H1 (cell line): ENCODE data around the gene SUZ12. TPM values are rescaled to one million over a fixed set of nuclear protein-coding genes. Genes with fewer than 3 reads are reported as not detected.
"Not testable (repeated sequence)": the region's sequence is repeated elsewhere in the genome, so short reads cannot be mapped to it uniquely, and the experiment has no call there.

Source experiments
- CTCF ChIA-PET: fragments of 300-600 bp; sonication (Branson Sonifier 250); formaldehyde crosslinking; loops from one replicate; lab custom pipeline; 2021; ENCODE audit not compliant: partially characterized antibody; lab: Charles Lee
- POLR2A ChIA-PET: fragments of 300-600 bp; sonication (Branson Sonifier 250); formaldehyde crosslinking; loops from one replicate; lab custom pipeline; 2021; ENCODE audit warnings: inconsistent platforms; ENCODE audit not compliant: partially characterized antibody; lab: Charles Lee
- DNase-seq, 2 experiments: peaks; one replicate each; pipeline versions ENCODE4 v3.0.0 to v3.0.0-alpha.2; 2010 to 2022; ENCODE audit warnings: low spot score in 2 of 2, low read depth in 1 of 2, mixed read lengths in 1 of 2
- FAIRE-seq: peaks from 2 replicates; lab custom pipeline; 2011; peaks lifted over from hg19 to GRCh38; lab: Jason Lieb, UNC
- H2AFZ ChIP-seq: 2 replicates; pipeline ENCODE4 v1.8.1; 2012; ENCODE audit warnings: low read length, inconsistent platforms
- H2AK5ac ChIP-seq: 2 replicates; pipeline ENCODE4 v1.6.1; 2013; ENCODE audit warnings: low read depth, low read length
- H2BK120ac ChIP-seq: replicated peaks from 2 replicates; pipeline ENCODE3; 2013; ENCODE audit warnings: low read depth, low read length, inconsistent platforms
- H2BK12ac ChIP-seq: 2 replicates; pipeline ENCODE4 v1.6.1; 2013; ENCODE audit warnings: low read depth, low read length
- H2BK15ac ChIP-seq: 2 replicates; pipeline ENCODE4 v1.6.1; 2013; ENCODE audit warnings: low read length
- H2BK20ac ChIP-seq: 2 replicates; pipeline ENCODE4 v1.6.1; 2013; ENCODE audit warnings: low read length
- H2BK5ac ChIP-seq: 2 replicates; pipeline ENCODE4 v1.6.1; 2013; ENCODE audit warnings: low read depth, low read length
- H3K14ac ChIP-seq: 2 replicates; pipeline ENCODE4 v1.6.1; 2013; ENCODE audit warnings: inconsistent platforms; ENCODE audit not compliant: insufficient read length
- H3K18ac ChIP-seq: 2 replicates; pipeline ENCODE4 v1.6.1; 2013; ENCODE audit warnings: low read length; ENCODE audit errors: extremely low read depth
- H3K23ac ChIP-seq: 2 replicates; pipeline ENCODE4 v1.6.1; 2013; ENCODE audit warnings: inconsistent platforms; ENCODE audit not compliant: insufficient read length
- H3K23me2 ChIP-seq: 2 replicates; pipeline ENCODE4 v1.6.1; 2013; ENCODE audit warnings: low read depth, low read length
- H3K27ac ChIP-seq: 2 replicates; pipeline ENCODE4 v1.6.1; 2011; ENCODE audit warnings: low read depth, low read length, inconsistent platforms
- H3K27me3 ChIP-seq, 4 experiments: replicated peaks in 1 of 4; 1 replicate in 1 of 4; 2 replicates in 3 of 4; pipeline versions ENCODE4 v1.6.1 to v1.8.1; 2011 to 2013; ENCODE audit warnings: low read length in 3 of 4, mild to moderate bottlenecking in 3 of 4, inconsistent platforms in 2 of 4, mixed read lengths in 2 of 4, moderate library complexity in 1 of 4; ENCODE audit not compliant: control insufficient read depth in 3 of 4, insufficient read depth in 3 of 4; ENCODE audit errors: extremely low read depth in 1 of 4
- H3K36me3 ChIP-seq, 4 experiments: 2 replicates each; pipeline versions ENCODE4 v1.6.1 to v1.8.1; 2011 to 2013; ENCODE audit warnings: mild to moderate bottlenecking in 4 of 4, low read length in 3 of 4, moderate library complexity in 2 of 4, control low read depth in 1 of 4, inconsistent platforms in 1 of 4; ENCODE audit not compliant: insufficient read depth in 4 of 4, control insufficient read depth in 2 of 4
- H3K4ac ChIP-seq: replicated peaks from 2 replicates; pipeline ENCODE3; 2013; ENCODE audit warnings: low read length, low read depth, mixed read lengths, inconsistent platforms; ENCODE audit not compliant: insufficient read length
- H3K4me1 ChIP-seq, 4 experiments: replicated peaks in 1 of 4; 1 replicate in 1 of 4; 2 replicates in 3 of 4; pipeline versions ENCODE4 v1.6.1 to v1.8.1; 2011 to 2013; ENCODE audit warnings: low read length in 3 of 4, inconsistent platforms in 2 of 4, mixed read lengths in 1 of 4; ENCODE audit not compliant: insufficient read depth in 4 of 4, control insufficient read depth in 3 of 4
- H3K4me2 ChIP-seq, 2 experiments: 2 replicates each; pipeline versions ENCODE4 v1.6.1 to v1.8.1; 2011 to 2013; ENCODE audit warnings: low read depth in 2 of 2, low read length in 2 of 2, control low read depth in 1 of 2, inconsistent platforms in 1 of 2, mild to moderate bottlenecking in 1 of 2; ENCODE audit not compliant: insufficient read depth in 1 of 2
- H3K4me3 ChIP-seq, 4 experiments: fragments of 200-600, 300-600 bp in 1 of 4; sonication (generic), shearing (Covaris generic), sonication (Bioruptor Twin) in 1 of 4; 2 replicates each; pipeline versions ENCODE4 v1.5.1 to v1.8.1; 2011 to 2016; ENCODE audit warnings: low read length in 4 of 4, low read depth in 3 of 4, control low read depth in 2 of 4, inconsistent platforms in 2 of 4, mild to moderate bottlenecking in 2 of 4, mixed read lengths in 1 of 4, moderate library complexity in 1 of 4; ENCODE audit not compliant: insufficient read depth in 2 of 4; ENCODE audit errors: extremely low read depth in 1 of 4
- H3K56ac ChIP-seq: replicated peaks from 2 replicates; pipeline ENCODE3; 2013; ENCODE audit warnings: low read depth, mild to moderate bottlenecking, mixed read lengths, low read length, inconsistent platforms; ENCODE audit not compliant: insufficient read length
- H3K79me1 ChIP-seq: 2 replicates; pipeline ENCODE4 v1.6.1; 2013; ENCODE audit warnings: low read depth, low read length, control low read depth
- H3K79me2 ChIP-seq, 2 experiments: 2 replicates each; pipeline versions ENCODE4 v1.6.1 to v1.8.1; 2012 to 2013; ENCODE audit warnings: low read length in 2 of 2, mild to moderate bottlenecking in 2 of 2, inconsistent platforms in 1 of 2; ENCODE audit not compliant: insufficient read depth in 2 of 2, control insufficient read depth in 1 of 2
- H3K9ac ChIP-seq, 4 experiments: replicated peaks in 1 of 4; 1 replicate in 1 of 4; 2 replicates in 3 of 4; pipeline versions ENCODE4 v1.6.1 to v1.8.1; 2011 to 2013; ENCODE audit warnings: low read depth in 3 of 4, low read length in 3 of 4, control low read depth in 2 of 4, mild to moderate bottlenecking in 2 of 4, moderate library complexity in 2 of 4, inconsistent platforms in 1 of 4; ENCODE audit errors: extremely low read depth in 1 of 4
- H3K9me3 ChIP-seq, 2 experiments: 2 replicates each; pipeline versions ENCODE4 v1.6.1 to v1.8.1; 2012 to 2013; ENCODE audit warnings: mild to moderate bottlenecking in 2 of 2, moderate library complexity in 2 of 2, control low read depth in 1 of 2, inconsistent platforms in 1 of 2, low read depth in 1 of 2, low read length in 1 of 2, mixed read lengths in 1 of 2; ENCODE audit not compliant: insufficient read depth in 2 of 2
- H4K20me1 ChIP-seq, 2 experiments: replicated peaks in 1 of 2; 2 replicates each; pipeline versions ENCODE3 to v1.8.1; 2011 to 2013; ENCODE audit warnings: inconsistent platforms in 2 of 2, low read length in 2 of 2, mild to moderate bottlenecking in 1 of 2; ENCODE audit not compliant: insufficient read depth in 2 of 2, control insufficient read depth in 1 of 2
- H4K5ac ChIP-seq: 2 replicates; pipeline ENCODE4 v1.6.1; 2013; ENCODE audit warnings: low read length, low read depth, mixed read lengths, inconsistent platforms; ENCODE audit not compliant: insufficient read length
- H4K8ac ChIP-seq: 2 replicates; pipeline ENCODE4 v1.8.0; 2013; ENCODE audit warnings: mild to moderate bottlenecking, moderate library complexity, low read length, inconsistent platforms; ENCODE audit not compliant: insufficient read depth; ENCODE audit errors: extremely low read depth
- H4K91ac ChIP-seq: replicated peaks from 2 replicates; pipeline ENCODE3; 2013; ENCODE audit warnings: low read length, mixed read lengths, inconsistent platforms; ENCODE audit not compliant: insufficient read length
- WGBS, 2 experiments: shearing (Covaris generic) in 1 of 2; methylation state at CpG; one replicate each; pipeline versions ENCODE4 v1.1.6 to v1.1.7; 2013 to 2015; ENCODE audit warnings: low lambda C conversion rate in 2 of 2, mixed read lengths in 2 of 2, inconsistent platforms in 1 of 2, low coverage in 1 of 2, missing lambda C conversion rate in 1 of 2; ENCODE audit not compliant: insufficient replicate concordance in 2 of 2, insufficient coverage in 1 of 2, insufficient read length in 1 of 2; ENCODE audit errors: extremely low coverage in 1 of 2, missing lambda C conversion rate in 1 of 2; 5-methylcytosine and 5-hydroxymethylcytosine counted together
- polyA plus RNA-seq, 7 experiments: library from polyadenylated mRNA; depleted of rRNA in 3 of 7; stranded (reverse) in 5 of 7; unstranded in 2 of 7; fragments of >200 nt in 5 of 7; fragments of 200-250 nt in 2 of 7; gene quantifications; 1 replicate in 5 of 7; 2 replicates in 1 of 7; 4 replicates in 1 of 7; pipeline versions ENCODE4 v1.2.1 to v1.2.3, GENCODE V29; 2011 to 2013; ENCODE audit warnings: missing spikeins in 2 of 7, mixed read lengths in 2 of 7
- total RNA-seq: library from RNA; stranded (reverse); fragmentation: NEBNext Ultra II Directional; extraction: Animal tissue kit (Norgen Biotek cat#: 25700); gene quantifications from 2 replicates; pipeline ENCODE4 v1.2.1, GENCODE V29; 2021

SUZ12 gene
- total and polyA plus RNA-seq, 2 of the 8 experiments (the other 6 are each of a cell fraction or from before 2014, with no cell fraction given), result 9.1 to 34.6 TPM

DNA sequence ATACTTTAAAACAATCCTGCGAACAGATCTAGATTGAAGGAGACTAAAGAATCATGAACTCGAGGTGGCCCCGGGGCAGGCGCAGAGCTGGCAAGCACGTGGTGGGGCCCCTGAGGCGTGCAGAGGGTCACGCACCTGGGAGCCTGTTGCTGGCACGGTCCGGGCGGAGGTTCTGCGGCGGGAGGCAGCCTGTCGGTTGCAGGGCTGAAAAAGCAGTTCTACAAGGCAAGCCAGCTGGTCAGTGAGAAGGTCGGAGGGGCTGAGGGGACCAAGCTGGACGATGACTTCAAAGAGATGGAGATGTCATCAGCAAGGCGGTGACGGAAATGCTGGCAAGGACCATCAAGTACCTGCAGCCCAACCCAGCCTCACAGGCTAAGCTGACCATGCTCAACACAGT lies 103.4 kb downstream of the SUZ12 start:
- H2AK5ac ChIP-seq, H2BK120ac ChIP-seq, H3K4me3 ChIP-seq, H3K27ac ChIP-seq, H3K23me2 ChIP-seq, H4K8ac ChIP-seq, FAIRE-seq, H3K23ac ChIP-seq, CTCF ChIA-PET, H3K27me3 ChIP-seq, H2BK20ac ChIP-seq, H3K79me1 ChIP-seq, H3K14ac ChIP-seq, H3K4me1 ChIP-seq, H3K9me3 ChIP-seq, H3K56ac ChIP-seq, H4K5ac ChIP-seq, H4K20me1 ChIP-seq, H4K91ac ChIP-seq, H3K4ac ChIP-seq, H3K79me2 ChIP-seq, H3K18ac ChIP-seq, H2BK15ac ChIP-seq, H2BK5ac ChIP-seq, H3K9ac ChIP-seq, H2BK12ac ChIP-seq, POLR2A ChIA-PET, H3K4me2 ChIP-seq, H2AFZ ChIP-seq: not testable (repeated sequence)
- peak in 1 of 2 experiments; percentile 37 for DNase-seq
- WGBS, 2 experiments, result 94% methylated on average over 17 of the region's 17 CpGs; no CpG with 5 or more reads in 1 of the 2 experiments
- peaks cover 0 to 32% (median 11%) of the 10 kb centered on the region in 4 experiments; a peak in 5 of 8 replicates for H3K36me3 ChIP-seq

DNA sequence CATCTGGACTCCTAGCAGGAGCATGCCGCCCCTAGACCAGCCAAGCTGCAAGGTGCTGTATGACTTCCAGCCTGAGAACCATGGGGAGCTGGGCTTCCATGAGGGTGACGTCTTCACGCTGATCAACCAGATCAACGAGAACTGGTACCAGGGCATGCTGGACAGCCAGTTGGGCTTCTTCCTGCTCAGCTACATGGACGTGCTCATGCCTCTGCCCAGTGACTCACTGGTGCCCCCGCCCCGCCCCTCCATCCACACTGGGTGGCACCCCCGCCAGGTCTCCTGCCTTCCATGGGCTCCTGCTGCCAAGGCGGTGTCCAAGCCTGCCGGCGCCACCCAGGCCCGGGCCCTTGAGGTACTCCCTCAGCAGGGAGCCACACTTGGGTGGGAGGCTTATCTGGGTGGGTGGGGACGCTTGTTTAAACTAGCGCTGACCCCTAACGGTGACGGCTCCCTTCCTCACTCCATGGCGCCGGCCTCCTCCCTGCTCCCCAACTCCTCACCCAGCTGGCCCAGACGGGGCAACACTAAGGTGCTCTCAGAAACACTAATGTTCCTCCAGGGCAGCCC lies 104.6 kb downstream of the SUZ12 start:
- 91% methylated on average over 8 of the region's 19 CpGs; no CpG with 5 or more reads in 1 of the 2 experiments for WGBS, 2 experiments
- H3K9me3 ChIP-seq, H2BK15ac ChIP-seq, H3K79me1 ChIP-seq, H2BK5ac ChIP-seq, CTCF ChIA-PET, H3K4me2 ChIP-seq, H3K23ac ChIP-seq, H3K9ac ChIP-seq, H3K56ac ChIP-seq, H3K27me3 ChIP-seq, H4K8ac ChIP-seq, H4K91ac ChIP-seq, H2BK120ac ChIP-seq, H3K14ac ChIP-seq, H4K5ac ChIP-seq, H2AFZ ChIP-seq, POLR2A ChIA-PET, H3K4ac ChIP-seq, H3K4me1 ChIP-seq, H3K79me2 ChIP-seq, H2AK5ac ChIP-seq, H2BK20ac ChIP-seq, H3K23me2 ChIP-seq, H4K20me1 ChIP-seq, H3K4me3 ChIP-seq, H2BK12ac ChIP-seq, FAIRE-seq, H3K18ac ChIP-seq, H3K27ac ChIP-seq: not testable (repeated sequence)
- peaks cover 0 to 22% (median 7%) of the 10 kb centered on the region in 4 experiments; a peak in 3 of 8 replicates for H3K36me3 ChIP-seq
- peak in 1 of 2 experiments; percentile 41 for DNase-seq
